ENCODE results near the gene PKP4. TPM values are rescaled to one million over a fixed set of nuclear protein-coding genes. Genes with fewer than 3 reads are reported as not detected.
"Not testable (repeated sequence)": the region's sequence is repeated elsewhere in the genome, so short reads cannot be mapped to it uniquely, and the experiment has no call there.

The PKP4 gene
- polyA plus RNA-seq, 1 experiment = 47.0 TPM

DNA sequence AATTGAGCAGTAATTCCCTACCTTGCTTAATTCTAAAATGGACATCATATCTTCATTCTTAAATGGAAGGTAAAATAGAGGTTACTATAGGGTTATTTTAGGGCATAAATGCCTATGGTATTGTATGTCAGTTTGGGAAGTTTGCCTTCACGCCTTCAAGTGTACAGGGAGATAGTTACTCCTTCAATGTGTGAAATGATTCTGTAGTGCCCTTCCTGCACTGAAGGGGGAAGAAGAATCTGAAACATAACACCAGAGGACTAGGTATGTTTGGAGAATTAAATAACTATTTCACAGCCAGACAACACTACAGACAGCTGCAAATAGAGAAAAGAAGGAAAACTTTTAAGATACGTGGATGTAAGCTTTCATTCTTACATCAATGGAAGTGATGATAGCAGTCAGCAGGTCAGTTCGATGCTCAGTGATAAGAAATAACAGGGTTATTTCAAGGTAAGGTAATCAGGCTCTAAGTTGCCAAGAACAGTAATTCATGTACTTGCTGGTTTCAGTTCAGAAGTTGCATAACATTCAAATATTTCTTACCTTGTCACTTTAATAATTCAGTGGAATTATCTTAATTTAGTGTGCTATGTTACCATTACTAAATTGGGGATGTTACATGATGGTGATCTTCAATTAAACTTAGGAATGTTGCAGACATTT, 4.0 kb downstream of the PKP4 start:
- 0 out of 2 replicates have a peak, but pooled peaks have one; percentile 18 for TF ChIP-seq CTCF (IDR thresholded peaks at IDR 0.05; ENCODE audit: insufficient read depth, low read depth, low read length)
- no peaks in the 10 kb centered on the region for H3K27me3 ChIP-seq (ENCODE audit: control insufficient read depth, insufficient read depth, low read length)
- no peak for DNase-seq (ENCODE audit: low read depth)
- POLR2A ChIA-PET = no interaction called here
- CTCF ChIA-PET = no interaction called here
- H3K36me3 ChIP-seq (ENCODE audit: control insufficient read depth, insufficient read depth, low read length) = no peaks in the 10 kb centered on the region
- H3K4me3 ChIP-seq (ENCODE audit: low read depth, low read length) = no peak overlapping the region

- Histone ChIP-seq H3K36me3 (ENCODE audit: control insufficient read depth, insufficient read depth, low read length) (no peaks in the 10 kb centered on the region), H3K27me3 (ENCODE audit: control insufficient read depth, insufficient read depth, low read length) (no peaks in the 10 kb centered on the region), H3K4me3 (ENCODE audit: low read depth, low read length) (no peak overlapping the region)
- TF ChIP-seq CTCF (IDR thresholded peaks at IDR 0.05; ENCODE audit: insufficient read depth, low read depth, low read length) = no peak
- ChIA-PET CTCF (interaction anchor here (0.8 kb wide), 1 partner anchor 10 kb away, joined by 3 read pairs; no protein-coding TSS in a partner anchor), POLR2A (no interaction called here)
- no peak for DNase-seq (ENCODE audit: low read depth)
Measured at GRCh38 chr2:158463496-158464095, 6.8 kb downstream of the PKP4 start.

DNA sequence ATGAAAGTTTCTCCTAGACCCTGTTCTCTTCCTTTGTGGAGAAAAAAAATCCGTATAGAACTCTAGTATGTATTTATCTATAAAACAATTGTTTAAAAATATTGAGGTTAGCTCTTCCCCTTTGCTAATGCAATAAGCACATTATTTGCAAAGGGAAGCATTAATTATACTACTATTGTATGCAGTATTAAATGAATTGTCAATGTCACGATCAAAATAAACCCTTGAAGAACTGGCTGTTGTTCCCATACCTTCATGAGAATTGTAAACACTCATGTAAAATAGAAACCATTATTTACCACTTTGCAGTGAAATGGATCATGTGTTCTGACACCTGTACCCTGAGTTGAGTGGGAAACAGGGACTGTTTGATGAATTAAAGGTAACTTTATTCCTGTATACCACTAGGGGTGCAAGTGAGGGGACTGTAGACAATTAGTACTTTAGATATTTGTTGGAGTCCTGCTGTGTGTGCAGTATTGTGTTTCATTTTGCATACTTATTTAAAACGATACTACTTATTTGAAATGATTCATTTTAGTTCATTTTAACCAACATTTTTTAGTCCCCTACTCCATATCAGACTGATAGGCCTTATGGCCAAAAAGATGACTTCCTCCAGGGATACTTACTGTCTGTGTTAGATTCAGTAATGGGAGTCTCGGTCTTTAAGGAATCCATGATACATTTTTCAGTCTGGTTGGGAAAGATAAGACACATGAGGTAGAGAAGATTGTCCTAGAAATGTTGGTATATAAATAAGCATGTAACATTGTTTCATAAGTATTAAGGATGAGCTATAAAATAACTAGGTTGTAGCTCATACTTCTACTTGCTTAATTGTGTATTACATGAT, 7.9 kb downstream of the PKP4 start:
- ChIA-PET POLR2A (no interaction called here), CTCF (interaction anchor here (0.8 to 1.3 kb wide), 3 partner anchors 9 to 281 kb away, joined by 3 to 6 read pairs (median 3); no protein-coding TSS in a partner anchor)
- H3K36me3 ChIP-seq (ENCODE audit: control insufficient read depth, insufficient read depth, low read length) = no peaks in the 10 kb centered on the region
- no peaks in the 10 kb centered on the region for H3K27me3 ChIP-seq (ENCODE audit: control insufficient read depth, insufficient read depth, low read length)
- DNase-seq (ENCODE audit: low read depth) = no peak
- TF ChIP-seq CTCF (IDR thresholded peaks at IDR 0.05; ENCODE audit: insufficient read depth, low read depth, low read length) = peak; percentile 43
- H3K4me3 ChIP-seq (ENCODE audit: low read depth, low read length) = no peak overlapping the region

- Histone ChIP-seq H3K27me3 (ENCODE audit: control insufficient read depth, insufficient read depth, low read length) (no peaks in the 10 kb centered on the region), H3K4me3 (ENCODE audit: low read depth, low read length) (no peak overlapping the region), H3K36me3 (ENCODE audit: control insufficient read depth, insufficient read depth, low read length) (no peaks in the 10 kb centered on the region)
- ChIA-PET CTCF (no interaction called here), POLR2A (no interaction called here)
- TF ChIP-seq CTCF (IDR thresholded peaks at IDR 0.05; ENCODE audit: insufficient read depth, low read depth, low read length) = no peak
- no peak for DNase-seq (ENCODE audit: low read depth)
Measured at GRCh38 chr2:158467248-158467647, 10.5 kb downstream of the PKP4 start.

DNA sequence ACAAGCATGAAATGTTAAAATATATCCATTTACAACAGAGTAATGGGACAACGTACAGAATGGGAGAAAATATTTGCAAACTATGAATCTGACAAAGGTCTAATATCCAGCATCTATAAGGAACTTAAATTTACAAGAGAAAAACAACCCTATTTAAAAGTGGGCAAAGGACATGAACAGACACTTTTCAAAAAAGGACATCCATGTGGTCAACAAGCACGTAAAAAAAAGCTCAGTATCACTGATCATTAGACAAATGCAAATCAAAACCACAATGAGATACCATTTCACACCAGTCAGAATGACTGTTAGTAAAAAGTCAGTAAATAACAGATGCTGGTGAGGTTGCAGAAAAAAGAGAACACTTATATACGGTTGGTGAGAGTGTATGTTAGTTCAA, 16.1 kb downstream of the PKP4 start:
- H3K36me3 ChIP-seq (ENCODE audit: control insufficient read depth, insufficient read depth, low read length); DNase-seq (ENCODE audit: low read depth); H3K27me3 ChIP-seq (ENCODE audit: control insufficient read depth, insufficient read depth, low read length); POLR2A ChIA-PET; H3K4me3 ChIP-seq (ENCODE audit: low read depth, low read length): not testable (repeated sequence)
- CTCF ChIA-PET = interaction anchor here (1.1 kb wide), 1 partner anchor 8 kb away, joined by 6 read pairs; no protein-coding TSS in a partner anchor

- H3K4me3 ChIP-seq (ENCODE audit: low read depth, low read length); H3K27me3 ChIP-seq (ENCODE audit: control insufficient read depth, insufficient read depth, low read length); H3K36me3 ChIP-seq (ENCODE audit: control insufficient read depth, insufficient read depth, low read length); POLR2A ChIA-PET; DNase-seq (ENCODE audit: low read depth): not testable (repeated sequence)
- CTCF ChIA-PET = interaction anchor here (1.1 to 1.2 kb wide), 2 partner anchors 8 to 10 kb away, joined by 3 to 6 read pairs; no protein-coding TSS in a partner anchor
Measured at GRCh38 chr2:158473300-158473699, 16.5 kb downstream of the PKP4 start.

All from BJ (cell line).